Astrocyte of the cerebellum (primary cell): Measurements from ENCODE around the gene DPP7.

Source experiments
- DNase-seq: peaks from one replicate; pipeline ENCODE4 v3.0.0-alpha.2; 2011; ENCODE audit warnings: low read depth
- H3K4me3 ChIP-seq: 2 replicates; pipeline ENCODE4 v1.5.1; 2011; ENCODE audit warnings: mild to moderate bottlenecking, low read depth, low read length, moderate library complexity
- CTCF ChIP-seq: IDR thresholded peaks from 2 replicates; pipeline ENCODE4 v1.5.1; 2012; ENCODE audit warnings: low read length, low read depth, moderate library complexity, mild to moderate bottlenecking; ENCODE audit errors: missing control alignments
- in situ Hi-C: cut with HindIII; loops from 2 replicates; pipeline ENCODE4 v1.10.0; 2017; ENCODE audit warnings: low sequenced_read_pairs

The DPP7 gene

DNA sequence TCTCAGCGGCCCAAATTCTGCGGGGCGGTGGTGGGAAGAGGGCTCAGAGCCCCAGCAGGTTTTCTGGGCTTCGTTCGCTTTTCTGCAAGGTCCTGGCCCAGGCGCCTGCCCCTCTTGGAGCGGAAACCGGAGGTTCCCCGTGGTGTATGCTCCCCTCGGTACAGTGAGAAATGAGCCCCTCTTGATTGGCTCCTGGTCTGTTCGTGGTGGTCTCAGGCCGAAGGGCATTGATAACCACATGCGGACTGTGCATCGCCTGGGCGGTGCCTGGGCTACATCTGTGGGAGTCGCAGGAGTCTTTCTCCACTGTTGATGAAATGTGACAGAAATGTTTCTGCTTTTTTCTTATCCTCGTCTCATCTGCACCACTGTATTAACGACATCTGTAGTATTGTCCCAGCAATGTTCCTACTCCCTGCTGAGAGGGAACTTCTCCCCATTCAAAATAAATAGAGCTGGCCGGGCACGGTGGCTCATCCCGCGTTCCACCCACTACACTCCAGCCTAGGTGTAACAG lies 27.1 kb downstream of the DPP7 start:
- no peak for DNase-seq
- in situ Hi-C loops = no loop called here
- peak overlapping the region; percentile 82 for H3K4me3 ChIP-seq
- TF ChIP-seq CTCF = no peak

DNA sequence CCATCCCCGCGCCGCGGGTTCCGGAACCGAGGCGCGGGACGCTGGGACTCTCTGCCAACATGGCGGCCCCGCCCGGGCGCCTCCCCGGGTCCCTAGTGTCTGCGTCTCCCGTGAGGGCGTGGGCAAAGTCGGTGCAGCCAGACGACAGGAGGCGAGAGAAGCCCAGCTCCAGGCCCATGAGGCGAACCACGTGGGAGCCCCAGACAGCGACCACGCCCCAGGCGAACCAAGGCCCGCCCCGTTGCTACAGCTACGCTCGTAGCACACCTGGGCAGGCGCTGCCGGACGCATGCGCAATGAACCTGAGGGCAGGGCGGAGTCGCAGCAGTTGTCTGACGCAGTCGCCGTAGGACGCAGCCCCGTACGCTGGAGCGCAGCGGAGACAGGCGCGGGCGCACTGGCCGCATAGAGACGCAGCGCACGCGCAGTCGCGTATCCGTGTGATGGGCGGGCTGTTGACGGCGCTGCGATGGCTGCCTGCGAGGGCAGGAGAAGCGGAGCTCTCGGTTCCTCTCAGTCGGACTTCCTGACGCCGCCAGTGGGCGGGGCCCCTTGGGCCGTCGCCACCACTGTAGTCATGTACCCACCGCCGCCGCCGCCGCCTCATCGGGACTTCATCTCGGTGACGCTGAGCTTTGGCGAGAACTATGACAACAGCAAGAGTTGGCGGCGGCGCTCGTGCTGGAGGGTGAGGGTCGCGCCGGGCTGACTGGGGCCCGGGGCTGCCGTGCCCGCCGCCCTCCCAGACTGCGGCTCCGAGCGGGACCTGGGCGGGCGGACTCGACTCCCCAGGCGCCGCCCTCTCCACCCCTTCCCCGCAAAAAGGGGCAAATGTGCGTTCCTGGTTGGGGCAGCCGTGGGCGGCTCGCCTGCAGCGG lies 27.8 kb downstream of the DPP7 start, which contains the start of gene MAN1B1:
Gene MAN1B1 (plus strand): TSS at position 455 of the 878 bp plus-strand sequence. CDS start 15 bp downstream, at position 470.
- H3K4me3 ChIP-seq = peak within 1 kb of the TSS; percentile 82
- DNase-seq = peak; percentile 94
- in situ Hi-C loops = no loop called here
- TF ChIP-seq CTCF = no peak

GRCh38 chr9:137085920-137086530 lies 28.5 kb downstream of the DPP7 start:
- DNase-seq = no peak
- TF ChIP-seq CTCF = no peak
- in situ Hi-C loops = no loop called here
- peak overlapping the region; percentile 82 for H3K4me3 ChIP-seq

DNA sequence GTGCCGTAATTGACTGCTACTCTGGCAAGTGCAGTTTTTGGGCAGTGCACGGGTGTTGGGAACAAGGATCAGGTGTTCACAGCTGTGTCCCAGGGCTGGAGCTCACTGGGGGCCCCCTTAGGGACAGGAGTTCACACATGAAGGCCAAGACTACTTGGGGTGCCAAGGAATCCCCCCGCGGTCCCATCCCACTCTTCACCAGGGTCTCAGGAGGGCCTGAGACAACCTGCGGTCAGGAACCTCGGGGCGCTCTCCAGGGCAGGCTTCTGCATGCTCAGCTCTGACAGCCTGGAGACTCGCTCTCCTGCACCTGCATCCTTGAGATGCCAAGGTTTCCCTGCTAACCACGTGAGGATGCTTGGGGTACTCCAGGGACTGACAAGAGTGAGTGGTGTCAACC lies 30.0 kb downstream of the DPP7 start:
- no peak overlapping the region for H3K4me3 ChIP-seq
- in situ Hi-C loops = no loop called here
- no peak for DNase-seq
- no peak for TF ChIP-seq CTCF

GRCh38 chr9:137083394-137084004 lies 31.0 kb downstream of the DPP7 start:
- TF ChIP-seq CTCF = no peak
- DNase-seq = peak; percentile 94
- H3K4me3 ChIP-seq = no peak overlapping the region
- in situ Hi-C loops = no loop called here

- no peak for DNase-seq
- no peak overlapping the region for H3K4me3 ChIP-seq
- in situ Hi-C loops = no loop called here
These were observed 31.6 kb downstream of the DPP7 start for GRCh38 chr9:137082925-137083290.

More at GRCh38 chr9:137082925-137083290, 31.6 kb downstream of the DPP7 start:
- no peak for TF ChIP-seq CTCF
